Measurements from ENCODE around the gene SLK. TPM values are rescaled to one million over a fixed set of nuclear protein-coding genes. Genes with fewer than 3 reads are reported as not detected.

SLK gene
- total RNA-seq, 1 donor from 2014 or later, result 36.1 TPM

GRCh38 chr10:104043185-104043830 lies 76.4 kb downstream of the SLK start:
- TF ChIP-seq, protein P1, sequence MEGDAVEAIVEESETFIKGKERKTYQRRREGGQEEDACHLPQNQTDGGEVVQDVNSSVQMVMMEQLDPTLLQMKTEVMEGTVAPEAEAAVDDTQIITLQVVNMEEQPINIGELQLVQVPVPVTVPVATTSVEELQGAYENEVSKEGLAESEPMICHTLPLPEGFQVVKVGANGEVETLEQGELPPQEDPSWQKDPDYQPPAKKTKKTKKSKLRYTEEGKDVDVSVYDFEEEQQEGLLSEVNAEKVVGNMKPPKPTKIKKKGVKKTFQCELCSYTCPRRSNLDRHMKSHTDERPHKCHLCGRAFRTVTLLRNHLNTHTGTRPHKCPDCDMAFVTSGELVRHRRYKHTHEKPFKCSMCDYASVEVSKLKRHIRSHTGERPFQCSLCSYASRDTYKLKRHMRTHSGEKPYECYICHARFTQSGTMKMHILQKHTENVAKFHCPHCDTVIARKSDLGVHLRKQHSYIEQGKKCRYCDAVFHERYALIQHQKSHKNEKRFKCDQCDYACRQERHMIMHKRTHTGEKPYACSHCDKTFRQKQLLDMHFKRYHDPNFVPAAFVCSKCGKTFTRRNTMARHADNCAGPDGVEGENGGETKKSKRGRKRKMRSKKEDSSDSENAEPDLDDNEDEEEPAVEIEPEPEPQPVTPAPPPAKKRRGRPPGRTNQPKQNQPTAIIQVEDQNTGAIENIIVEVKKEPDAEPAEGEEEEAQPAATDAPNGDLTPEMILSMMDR (IDR thresholded peaks at IDR 0.05; ENCODE audit: borderline replicate concordance), result no peak
- Histone ChIP-seq H3K27me3 (ENCODE audit: low read depth) (no peaks in the 10 kb centered on the region), H3K9me3 (replicated peaks) (no peaks in the 10 kb centered on the region), H3K27ac (replicated peaks) (no peak overlapping the region), H3K36me3 (no peaks in the 10 kb centered on the region), H3K4me3 (no peak overlapping the region), H3K4me1 (no peaks in the 10 kb centered on the region)
- DNase-seq, result no peak
- intact Hi-C loops (cut with micrococcal nuclease), result no loop called here

GRCh38 chr10:104043854-104044253 lies 76.9 kb downstream of the SLK start:
- intact Hi-C loops (cut with micrococcal nuclease), result no loop called here
- Histone ChIP-seq H3K36me3 (no peaks in the 10 kb centered on the region), H3K27me3 (ENCODE audit: low read depth) (no peaks in the 10 kb centered on the region), H3K4me1 (no peaks in the 10 kb centered on the region), H3K27ac (replicated peaks) (no peak overlapping the region), H3K9me3 (replicated peaks) (no peaks in the 10 kb centered on the region), H3K4me3 (no peak overlapping the region)
- DNase-seq, result no peak
- TF ChIP-seq, protein P1 (IDR thresholded peaks at IDR 0.05; ENCODE audit: borderline replicate concordance), result no peak

DNA sequence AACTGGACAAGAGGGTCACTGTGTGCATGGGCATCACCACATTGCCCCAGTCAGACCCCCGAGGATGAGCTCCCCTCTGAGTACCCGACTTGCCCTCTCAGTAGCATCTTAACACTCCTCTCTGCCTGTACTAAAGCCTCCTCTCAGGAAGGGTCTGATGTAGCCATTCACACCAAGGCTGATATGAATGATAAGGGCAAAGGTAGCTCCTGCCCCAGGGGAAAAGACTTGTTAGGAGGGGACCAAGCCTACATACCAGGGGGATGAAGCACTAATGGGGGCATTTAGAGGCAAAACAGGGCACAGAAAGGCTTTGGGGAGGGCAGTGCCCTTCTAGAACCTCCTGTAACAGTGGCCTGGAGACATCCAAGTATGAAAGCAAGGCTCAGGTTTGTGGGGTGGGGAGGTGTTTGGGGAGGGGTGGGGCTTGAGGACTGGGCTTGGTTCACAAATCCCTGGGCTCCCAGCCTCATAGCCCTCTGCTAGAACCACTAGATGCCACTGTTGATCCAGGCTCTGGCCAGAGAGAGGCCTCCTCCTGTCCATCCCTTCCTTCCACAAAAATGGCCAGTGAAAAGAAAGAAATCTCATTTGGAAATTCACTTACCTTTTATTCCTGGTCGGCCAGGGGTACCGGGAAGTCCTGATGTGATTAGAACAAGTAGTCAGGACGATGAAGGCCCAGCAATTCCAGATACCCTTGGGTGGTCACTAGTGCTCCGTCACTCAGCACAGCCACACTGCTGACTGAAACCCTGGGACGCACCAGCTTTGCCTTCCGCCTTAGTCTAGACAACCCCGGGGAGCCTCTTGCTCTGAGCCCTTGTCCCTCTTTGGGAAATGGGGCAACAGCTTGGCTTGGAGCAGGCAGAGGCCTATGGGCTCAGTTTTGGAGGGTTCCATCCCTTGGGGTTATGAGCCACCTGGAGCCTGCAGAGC lies 78.5 kb downstream of the SLK start:
- DNase-seq, result no peak

GRCh38 chr10:104046651-104047050 lies 79.7 kb downstream of the SLK start:
- no peak overlapping the region for H3K27ac ChIP-seq (replicated peaks)
- no peaks in the 10 kb centered on the region for H3K9me3 ChIP-seq (replicated peaks)
- H3K27me3 ChIP-seq (ENCODE audit: low read depth), result no peaks in the 10 kb centered on the region
- DNase-seq, result no peak
- TF ChIP-seq, protein P1 (IDR thresholded peaks at IDR 0.05; ENCODE audit: borderline replicate concordance), result no peak
- H3K4me3 ChIP-seq, result no peak overlapping the region
- H3K36me3 ChIP-seq, result no peaks in the 10 kb centered on the region
- no peaks in the 10 kb centered on the region for H3K4me1 ChIP-seq
- intact Hi-C loops (cut with micrococcal nuclease), result no loop called here

More for the DNA sequence above, 78.5 kb downstream of the SLK start:
- no peaks in the 10 kb centered on the region for H3K27me3 ChIP-seq (ENCODE audit: low read depth)
- TF ChIP-seq, protein P1 (IDR thresholded peaks at IDR 0.05; ENCODE audit: borderline replicate concordance), result peak; percentile 71
- intact Hi-C loops (cut with micrococcal nuclease), result no loop called here
- H3K4me3 ChIP-seq, result no peak overlapping the region
- no peaks in the 10 kb centered on the region for H3K4me1 ChIP-seq
- no peaks in the 10 kb centered on the region for H3K9me3 ChIP-seq (replicated peaks)
- H3K27ac ChIP-seq (replicated peaks), result no peak overlapping the region
- H3K36me3 ChIP-seq, result no peaks in the 10 kb centered on the region

GRCh38 chr10:104049504-104050250 lies 82.7 kb downstream of the SLK start:
- H3K27me3 ChIP-seq (ENCODE audit: low read depth), result no peaks in the 10 kb centered on the region
- TF ChIP-seq, protein P1 (IDR thresholded peaks at IDR 0.05; ENCODE audit: borderline replicate concordance), result no peak
- no peaks in the 10 kb centered on the region for H3K36me3 ChIP-seq
- no peaks in the 10 kb centered on the region for H3K9me3 ChIP-seq (replicated peaks)
- intact Hi-C loops (cut with micrococcal nuclease), result loop anchor here (10.0 kb wide), 1 partner anchor 155 kb away; no protein-coding TSS in a partner anchor
- DNase-seq, result no peak
- H3K4me1 ChIP-seq, result no peaks in the 10 kb centered on the region
- H3K27ac ChIP-seq (replicated peaks), result no peak overlapping the region
- no peak overlapping the region for H3K4me3 ChIP-seq

All from left ventricle myocardium inferior (tissue), 1 donor.